ENCODE results near the gene LARP7. TPM values are rescaled to one million over a fixed set of nuclear protein-coding genes. Genes with fewer than 3 reads are reported as not detected.
A peak's percentile ranks its signal among the peaks of the same experiment; 100 is the strongest.
"Not testable (repeated sequence)": the region's sequence is repeated elsewhere in the genome, so short reads cannot be mapped to it uniquely, and the experiment has no call there.

The LARP7 gene
- total RNA-seq, 1 donor from 2014 or later = 48.5 TPM

DNA sequence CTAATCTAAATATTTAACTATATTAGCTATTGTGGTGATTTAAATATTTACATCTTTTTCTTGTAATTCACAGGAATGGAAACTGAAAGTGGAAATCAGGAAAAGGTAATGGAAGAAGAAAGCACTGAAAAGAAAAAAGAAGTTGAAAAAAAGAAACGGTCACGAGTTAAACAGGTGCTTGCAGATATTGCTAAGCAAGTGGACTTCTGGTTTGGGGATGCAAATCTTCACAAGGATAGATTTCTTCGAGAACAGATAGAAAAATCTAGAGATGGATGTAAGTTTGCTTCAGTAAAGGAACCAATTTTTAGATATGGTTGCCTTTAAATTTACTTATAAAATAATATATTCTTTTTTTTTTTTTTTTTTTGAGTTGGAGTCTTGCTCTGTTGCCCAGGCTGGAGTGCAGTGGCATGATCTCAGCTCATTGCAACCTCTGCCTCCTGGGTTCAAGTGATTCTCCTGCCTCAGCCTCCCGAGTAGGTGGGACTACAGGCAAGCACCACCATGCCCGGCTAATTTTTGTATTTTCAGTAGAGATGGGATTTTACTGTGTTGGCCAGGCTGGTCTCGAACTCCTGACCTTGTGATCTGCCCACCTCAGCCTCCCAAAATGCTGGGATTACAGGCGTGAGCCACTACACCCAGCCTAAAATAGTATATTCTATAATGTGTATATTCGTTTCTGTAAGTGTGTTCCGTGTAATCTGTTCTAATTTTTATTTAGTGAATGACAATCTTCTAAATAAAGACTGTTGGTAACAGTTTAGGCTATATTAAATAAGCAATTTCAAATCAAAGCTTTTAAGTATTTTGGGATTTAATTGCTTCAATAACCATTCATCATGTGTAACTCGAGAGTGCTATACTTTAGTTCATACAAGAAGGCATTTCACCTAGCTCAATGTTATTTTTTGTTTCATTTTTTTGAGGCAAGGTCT is 7.9 kb downstream of the LARP7 start:
- Mint-ChIP-seq H3K36me3 (ENCODE audit: low read depth) (peaks cover 45% of the 10 kb centered on the region), H3K4me1 (peaks cover 23% of the 10 kb centered on the region)
- H3K27me3 Mint-ChIP-seq; H3K9me3 Mint-ChIP-seq; H3K4me3 Mint-ChIP-seq; intact Hi-C loops (cut with micrococcal nuclease); H3K27ac Mint-ChIP-seq: not testable (repeated sequence)
- DNase-seq = peak; percentile 37

DNA sequence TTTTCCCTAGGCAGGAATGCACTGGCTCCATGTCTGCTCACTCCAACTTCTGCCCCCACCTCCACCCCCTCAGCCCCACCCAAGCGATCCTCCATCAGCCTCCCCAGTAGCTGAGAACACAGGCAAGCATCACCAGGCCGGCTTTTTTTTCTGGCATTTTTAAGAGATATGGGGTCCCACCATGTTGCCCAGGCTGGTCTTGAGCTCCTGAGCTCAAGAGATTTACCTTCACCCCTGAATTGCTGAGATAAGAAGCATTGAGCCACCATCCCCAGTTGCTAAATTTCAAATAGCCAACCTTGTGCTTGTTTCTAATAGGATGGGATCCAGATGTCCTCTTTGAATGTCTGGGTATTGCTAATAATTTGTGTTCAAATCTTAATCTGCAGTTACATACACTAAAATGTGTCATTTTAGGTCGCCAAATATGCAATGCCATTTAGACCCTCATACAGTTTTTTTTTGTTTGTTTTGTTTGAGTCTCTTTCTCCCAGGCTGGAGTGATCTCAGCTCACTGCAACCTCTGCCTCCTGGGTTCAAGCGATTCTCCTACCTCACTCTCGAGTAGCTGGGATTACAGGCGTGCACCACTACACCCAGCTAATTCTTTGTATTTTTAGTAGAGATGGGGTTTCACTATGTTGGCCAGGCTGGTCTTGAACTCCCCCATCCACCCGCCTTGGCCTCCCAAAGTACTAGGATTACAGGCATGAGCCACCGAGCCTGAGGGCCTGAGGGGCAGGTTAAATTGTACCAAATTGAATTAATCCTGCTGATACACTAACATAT is 8.8 kb downstream of the LARP7 start:
- DNase-seq = no peak
- peaks cover 22% of the 10 kb centered on the region for H3K4me1 Mint-ChIP-seq
- H3K4me3 Mint-ChIP-seq = no peak overlapping the region
- no peaks in the 10 kb centered on the region for H3K27me3 Mint-ChIP-seq
- H3K9me3 Mint-ChIP-seq = no peaks in the 10 kb centered on the region
- H3K27ac Mint-ChIP-seq = no peak overlapping the region
- intact Hi-C loops (cut with micrococcal nuclease) = no loop called here
- peaks cover 46% of the 10 kb centered on the region for H3K36me3 Mint-ChIP-seq (ENCODE audit: low read depth)

DNA sequence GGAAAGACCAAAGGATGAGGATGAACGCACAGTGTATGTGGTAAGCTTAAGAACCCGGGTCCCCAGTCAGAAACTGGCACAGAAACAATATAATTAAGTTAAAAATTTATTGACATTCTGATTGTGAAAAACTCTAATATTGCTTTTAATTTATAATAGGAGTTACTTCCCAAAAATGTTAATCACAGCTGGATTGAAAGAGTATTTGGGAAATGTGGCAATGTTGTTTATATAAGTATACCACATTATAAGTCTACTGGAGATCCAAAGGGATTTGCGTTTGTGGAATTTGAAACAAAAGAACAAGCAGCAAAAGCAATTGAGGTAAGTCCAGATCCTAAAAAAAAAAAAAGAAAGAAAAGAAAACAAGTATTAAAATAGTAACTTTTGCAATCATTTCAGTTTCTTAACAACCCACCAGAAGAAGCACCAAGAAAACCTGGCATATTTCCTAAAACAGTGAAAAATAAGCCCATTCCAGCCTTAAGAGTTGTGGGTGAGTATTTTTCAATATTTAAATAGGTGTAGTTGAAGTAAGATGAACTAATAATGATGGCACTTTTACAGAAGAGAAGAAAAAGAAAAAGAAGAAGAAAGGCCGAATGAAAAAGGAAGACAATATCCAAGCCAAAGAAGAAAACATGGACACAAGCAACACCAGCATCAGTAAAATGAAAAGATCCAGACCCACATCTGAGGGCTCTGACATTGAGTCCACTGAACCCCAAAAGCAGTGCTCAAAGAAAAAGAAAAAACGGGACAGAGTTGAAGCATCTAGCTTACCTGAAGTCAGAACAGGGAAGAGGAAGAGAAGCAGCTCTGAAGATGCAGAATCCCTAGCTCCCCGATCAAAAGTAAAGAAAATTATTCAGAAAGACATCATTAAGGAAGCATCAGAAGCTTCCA is 9.9 kb downstream of the LARP7 start:
- DNase-seq = no peak
- Mint-ChIP-seq H3K27ac (no peak overlapping the region), H3K9me3 (no peaks in the 10 kb centered on the region), H3K36me3 (ENCODE audit: low read depth) (peaks cover 41% of the 10 kb centered on the region), H3K4me1 (peaks cover 14% of the 10 kb centered on the region), H3K27me3 (no peaks in the 10 kb centered on the region), H3K4me3 (no peak overlapping the region)
- intact Hi-C loops (cut with micrococcal nuclease) = no loop called here

DNA sequence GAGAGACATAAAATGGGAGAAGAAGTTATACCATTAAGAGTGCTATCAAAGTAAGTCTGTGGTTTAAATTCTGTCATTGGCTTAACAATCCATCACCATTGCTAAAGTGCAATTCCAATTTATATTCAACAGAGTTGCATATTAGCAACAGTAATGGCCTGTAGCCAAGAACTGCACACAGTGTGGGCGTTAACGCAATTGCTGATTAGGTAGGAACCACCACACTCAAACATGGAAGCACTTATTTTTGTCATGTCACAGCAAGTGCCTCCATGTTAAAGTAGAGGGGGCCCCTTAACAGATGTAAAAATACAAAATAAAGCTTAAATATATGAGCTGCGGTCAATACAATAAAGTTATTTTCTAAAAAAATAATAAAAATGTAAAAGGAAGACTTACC is 10.8 kb downstream of the LARP7 start:
- peaks cover 43% of the 10 kb centered on the region for H3K36me3 Mint-ChIP-seq (ENCODE audit: low read depth)
- H3K27me3 Mint-ChIP-seq = no peaks in the 10 kb centered on the region
- no peak overlapping the region for H3K27ac Mint-ChIP-seq
- peaks cover 8% of the 10 kb centered on the region for H3K4me1 Mint-ChIP-seq
- no peaks in the 10 kb centered on the region for H3K9me3 Mint-ChIP-seq
- no peak for DNase-seq
- no peak overlapping the region for H3K4me3 Mint-ChIP-seq
- intact Hi-C loops (cut with micrococcal nuclease) = no loop called here

DNA sequence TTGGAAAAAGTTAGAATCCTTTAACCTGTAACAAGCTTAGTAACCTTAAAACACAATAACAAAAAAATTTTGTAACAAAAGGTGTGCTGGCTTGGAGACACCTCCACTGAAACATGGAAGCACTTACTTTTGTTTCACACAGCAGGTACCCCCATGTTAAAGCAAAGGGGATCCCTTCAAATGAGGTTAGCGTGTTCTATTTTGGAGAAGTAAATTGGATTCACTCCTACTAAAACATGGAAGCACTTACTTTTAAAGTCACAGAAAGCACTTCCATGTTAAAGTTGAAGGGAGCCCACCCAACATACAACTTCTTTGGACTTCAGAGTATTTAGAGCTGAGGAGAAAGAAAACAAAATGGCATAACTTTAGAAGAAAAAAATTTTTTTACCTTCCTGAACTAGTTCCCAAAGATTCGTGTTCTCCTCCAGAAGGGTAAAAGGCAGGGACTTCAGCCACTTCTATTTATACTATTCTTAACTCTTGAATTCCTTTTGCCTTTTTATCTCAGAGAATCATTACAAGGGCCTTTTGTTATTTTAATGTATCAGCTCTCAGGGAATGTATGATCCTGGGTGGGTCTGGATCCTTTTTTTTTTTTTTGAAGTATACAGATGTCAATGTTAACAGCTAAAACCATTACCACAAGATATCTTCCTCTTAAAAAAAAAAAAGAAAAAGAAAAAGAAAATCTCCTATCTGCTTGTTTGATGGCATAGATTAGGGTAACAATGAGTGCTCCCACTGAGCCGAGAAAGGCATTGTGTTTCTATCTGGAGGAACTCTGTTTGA is 11.5 kb downstream of the LARP7 start:
- peaks cover 2% of the 10 kb centered on the region for H3K4me1 Mint-ChIP-seq
- intact Hi-C loops (cut with micrococcal nuclease) = no loop called here
- no peak overlapping the region for H3K27ac Mint-ChIP-seq
- peaks cover 38% of the 10 kb centered on the region for H3K36me3 Mint-ChIP-seq (ENCODE audit: low read depth)
- H3K4me3 Mint-ChIP-seq = no peak overlapping the region
- peak; percentile 39 for DNase-seq
- no peaks in the 10 kb centered on the region for H3K9me3 Mint-ChIP-seq
- H3K27me3 Mint-ChIP-seq = no peaks in the 10 kb centered on the region

DNA sequence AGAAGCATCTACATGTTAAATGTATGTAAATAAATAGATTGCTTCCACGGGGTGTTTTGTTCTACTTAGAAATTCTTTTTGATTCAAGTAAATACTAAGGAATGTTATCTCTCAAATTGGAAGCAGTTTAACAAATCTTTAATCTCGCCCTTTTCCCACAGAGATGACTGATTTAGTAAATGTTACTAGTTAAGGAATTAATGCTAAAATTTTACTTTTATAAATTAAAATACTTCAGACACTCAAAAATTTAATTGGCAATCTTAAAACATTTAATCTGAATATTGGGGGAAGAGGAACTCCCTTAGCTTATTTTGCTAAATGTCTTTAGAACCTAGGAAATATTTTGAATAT is 12.1 kb downstream of the LARP7 start:
- H3K9me3 Mint-ChIP-seq = no peaks in the 10 kb centered on the region
- peaks cover 39% of the 10 kb centered on the region for H3K36me3 Mint-ChIP-seq (ENCODE audit: low read depth)
- intact Hi-C loops (cut with micrococcal nuclease) = no loop called here
- H3K27me3 Mint-ChIP-seq = no peaks in the 10 kb centered on the region
- no peak overlapping the region for H3K4me3 Mint-ChIP-seq
- no peak for DNase-seq
- H3K4me1 Mint-ChIP-seq = peaks cover 2% of the 10 kb centered on the region
- no peak overlapping the region for H3K27ac Mint-ChIP-seq

DNA sequence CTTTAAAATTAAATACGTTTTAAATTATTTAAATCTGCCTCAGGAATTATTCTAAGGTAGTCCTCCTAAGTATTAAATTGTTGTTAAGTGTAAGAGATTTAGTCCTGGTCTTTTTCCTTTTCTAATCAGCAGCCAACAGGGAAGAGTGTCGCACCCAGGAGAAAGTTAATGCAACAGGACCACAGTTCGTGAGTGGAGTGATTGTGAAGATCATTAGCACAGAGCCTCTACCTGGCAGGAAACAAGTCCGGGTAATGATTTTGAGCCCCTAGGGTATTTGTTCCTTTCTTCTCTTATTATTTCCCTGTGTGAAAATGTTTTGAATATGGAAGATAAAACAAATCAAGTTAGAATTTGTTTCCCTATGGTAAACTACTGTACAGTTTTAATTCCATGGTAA is 13.4 kb downstream of the LARP7 start:
- intact Hi-C loops (cut with micrococcal nuclease) = no loop called here

DNA sequence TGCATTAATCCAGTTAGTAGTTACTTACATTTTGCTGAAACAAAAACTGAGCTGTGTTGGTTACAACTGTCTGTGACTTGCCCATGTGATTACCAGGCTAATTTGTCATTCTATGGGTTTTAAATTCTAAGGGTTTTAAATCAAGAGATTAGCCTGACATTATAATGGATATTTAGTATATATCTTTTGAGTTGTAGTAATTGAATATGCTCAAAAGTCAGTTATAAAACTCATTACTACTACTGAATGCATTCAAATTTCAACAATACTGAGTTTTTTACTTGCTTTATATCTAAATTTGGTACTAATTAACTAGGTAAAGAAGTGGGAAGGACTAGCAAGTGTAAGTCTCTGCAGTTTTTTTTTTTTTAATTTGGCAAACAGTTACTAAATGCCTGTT is 14.7 kb downstream of the LARP7 start:
- H3K27ac Mint-ChIP-seq = no peak overlapping the region
- H3K36me3 Mint-ChIP-seq (ENCODE audit: low read depth) = peaks cover 34% of the 10 kb centered on the region
- no peak overlapping the region for H3K4me3 Mint-ChIP-seq
- H3K9me3 Mint-ChIP-seq = no peaks in the 10 kb centered on the region
- H3K4me1 Mint-ChIP-seq = no peaks in the 10 kb centered on the region
- intact Hi-C loops (cut with micrococcal nuclease) = no loop called here
- H3K27me3 Mint-ChIP-seq = no peaks in the 10 kb centered on the region
- no peak for DNase-seq

More for the DNA sequence above, 13.4 kb downstream of the LARP7 start:
- DNase-seq = no peak
- peaks cover 33% of the 10 kb centered on the region for H3K36me3 Mint-ChIP-seq (ENCODE audit: low read depth)
- H3K4me1 Mint-ChIP-seq = no peaks in the 10 kb centered on the region
- no peaks in the 10 kb centered on the region for H3K9me3 Mint-ChIP-seq
- no peak overlapping the region for H3K27ac Mint-ChIP-seq
- no peaks in the 10 kb centered on the region for H3K27me3 Mint-ChIP-seq
- no peak overlapping the region for H3K4me3 Mint-ChIP-seq

DNA sequence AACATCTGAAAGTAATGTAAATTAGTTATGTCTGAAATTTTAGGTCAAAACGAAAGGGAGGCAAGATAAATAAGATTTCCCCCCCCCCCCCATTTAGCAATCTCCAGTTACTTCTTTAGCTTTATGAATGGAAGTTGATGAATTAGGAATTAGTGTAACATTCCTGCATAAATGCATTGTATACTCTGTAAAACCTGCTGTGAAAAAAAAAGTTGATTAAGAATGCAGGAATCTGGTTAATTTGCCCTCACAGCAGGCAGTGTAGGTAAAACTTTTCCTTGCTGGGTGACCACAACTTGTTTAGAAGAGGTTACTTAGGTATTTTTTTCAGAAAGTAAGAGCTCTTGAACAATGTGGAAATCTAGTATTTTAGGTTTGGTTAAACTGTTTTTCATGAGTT is 15.3 kb downstream of the LARP7 start:
- H3K27me3 Mint-ChIP-seq = no peaks in the 10 kb centered on the region
- peaks cover 30% of the 10 kb centered on the region for H3K36me3 Mint-ChIP-seq (ENCODE audit: low read depth)
- no peaks in the 10 kb centered on the region for H3K9me3 Mint-ChIP-seq
- no peaks in the 10 kb centered on the region for H3K4me1 Mint-ChIP-seq
- no peak overlapping the region for H3K4me3 Mint-ChIP-seq
- intact Hi-C loops (cut with micrococcal nuclease) = no loop called here
- no peak for DNase-seq
- H3K27ac Mint-ChIP-seq = no peak overlapping the region

DNA sequence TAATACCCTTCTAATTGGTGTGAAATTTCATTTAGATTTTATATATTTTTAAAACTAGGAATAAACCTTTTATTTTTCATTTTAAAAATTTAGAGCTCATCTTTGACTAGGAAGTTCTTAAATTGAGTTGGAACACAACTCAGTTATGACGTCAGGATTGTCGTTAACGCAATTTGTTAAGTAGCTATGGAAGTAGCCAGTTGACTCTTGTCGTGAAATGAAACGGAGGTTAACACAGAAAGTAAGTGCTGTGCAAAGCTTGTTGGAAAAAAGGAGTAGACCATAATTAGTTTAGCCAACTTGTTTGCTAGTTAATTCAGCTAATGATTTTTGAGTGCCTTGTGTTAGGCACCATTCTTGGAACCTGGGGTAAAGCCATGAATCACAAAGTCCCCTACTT is 18.3 kb downstream of the LARP7 start:
- Mint-ChIP-seq H3K27ac (no peak overlapping the region), H3K4me1 (no peaks in the 10 kb centered on the region), H3K27me3 (no peaks in the 10 kb centered on the region), H3K4me3 (no peak overlapping the region), H3K36me3 (ENCODE audit: low read depth) (peaks cover 27% of the 10 kb centered on the region), H3K9me3 (no peaks in the 10 kb centered on the region)
- intact Hi-C loops (cut with micrococcal nuclease) = no loop called here
- no peak for DNase-seq

DNA sequence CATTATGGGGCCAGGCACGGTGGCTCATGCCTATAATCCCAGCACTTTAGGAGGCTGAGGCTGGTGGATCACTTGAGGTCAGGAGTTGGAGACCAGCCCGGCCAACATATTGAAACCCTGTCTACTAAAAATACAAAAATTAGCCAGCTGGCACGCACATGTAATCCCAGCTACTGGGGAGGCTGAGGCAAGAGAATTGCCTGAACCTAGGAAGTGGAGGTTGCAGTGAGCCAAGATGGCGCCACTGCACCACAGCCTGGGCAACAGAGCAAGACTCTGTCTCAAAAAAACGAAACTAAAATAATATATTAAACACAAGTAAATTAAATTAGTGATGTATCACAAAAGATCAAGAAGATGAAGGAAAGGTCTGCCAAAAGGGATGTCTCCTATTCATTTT is 19.2 kb downstream of the LARP7 start:
- DNase-seq; H3K4me1 Mint-ChIP-seq; H3K27ac Mint-ChIP-seq; H3K9me3 Mint-ChIP-seq; H3K4me3 Mint-ChIP-seq; H3K27me3 Mint-ChIP-seq; intact Hi-C loops (cut with micrococcal nuclease): not testable (repeated sequence)
- peaks cover 26% of the 10 kb centered on the region for H3K36me3 Mint-ChIP-seq (ENCODE audit: low read depth)

DNA sequence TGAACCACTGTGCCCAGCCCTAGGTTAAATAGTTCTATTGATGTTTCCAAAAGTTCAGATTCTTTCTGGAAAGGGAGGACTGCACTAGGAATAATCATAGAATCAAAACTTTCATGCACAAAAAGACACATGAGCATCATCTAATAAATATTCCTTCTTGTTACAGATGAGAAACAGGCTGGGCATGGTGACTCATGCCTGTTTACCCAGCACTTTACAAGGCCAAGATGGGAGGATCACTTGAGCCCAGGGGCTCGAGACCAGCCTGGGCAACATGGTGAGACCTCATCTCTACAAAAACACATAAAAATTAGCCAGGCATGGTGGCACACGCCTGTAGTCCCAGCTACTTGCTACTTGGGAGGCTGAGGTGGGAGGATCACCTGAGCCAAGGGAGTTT is 27.7 kb downstream of the LARP7 start:
- no peaks in the 10 kb centered on the region for H3K27me3 Mint-ChIP-seq
- no peak overlapping the region for H3K27ac Mint-ChIP-seq
- intact Hi-C loops (cut with micrococcal nuclease) = no loop called here
- H3K4me3 Mint-ChIP-seq = no peak overlapping the region
- DNase-seq = no peak
- H3K36me3 Mint-ChIP-seq (ENCODE audit: low read depth) = no peaks in the 10 kb centered on the region
- no peaks in the 10 kb centered on the region for H3K4me1 Mint-ChIP-seq
- H3K9me3 Mint-ChIP-seq = no peaks in the 10 kb centered on the region

DNA sequence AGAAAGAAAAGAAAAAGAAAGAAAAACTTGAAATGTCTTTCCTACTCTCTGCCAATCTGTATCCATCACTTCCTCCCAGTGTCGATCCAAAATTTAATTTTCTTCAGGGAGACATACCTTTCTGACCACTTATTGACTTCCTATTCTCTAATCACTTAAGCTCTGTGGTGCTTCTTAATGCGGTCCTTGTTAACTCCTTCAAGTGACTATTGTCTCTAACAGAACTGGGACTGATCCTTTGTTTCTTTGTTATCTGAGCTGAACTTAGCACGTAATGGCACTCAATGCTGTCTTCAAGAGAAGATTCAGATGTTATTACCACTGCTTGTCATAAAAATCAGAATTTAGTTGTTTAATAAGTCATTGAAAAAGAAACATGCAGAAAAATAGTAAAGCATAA is 31.2 kb downstream of the LARP7 start:
- no peaks in the 10 kb centered on the region for H3K4me1 Mint-ChIP-seq
- intact Hi-C loops (cut with micrococcal nuclease) = no loop called here

More for the DNA sequence above, 31.2 kb downstream of the LARP7 start:
- H3K27me3 Mint-ChIP-seq = no peaks in the 10 kb centered on the region
- no peak overlapping the region for H3K27ac Mint-ChIP-seq
- no peaks in the 10 kb centered on the region for H3K9me3 Mint-ChIP-seq
- H3K4me3 Mint-ChIP-seq = no peak overlapping the region
- DNase-seq = no peak
- H3K36me3 Mint-ChIP-seq (ENCODE audit: low read depth) = no peaks in the 10 kb centered on the region
